ENCODE measurements around the gene EPHB3. TPM values are rescaled to one million over a fixed set of nuclear protein-coding genes. Genes with fewer than 3 reads are reported as not detected.
A peak's percentile ranks its signal among the peaks of the same experiment; 100 is the strongest.

EPHB3 gene
- total and polyA plus RNA-seq, 4 donors: 3.1 to 20.5 (median 7.7) TPM

DNA sequence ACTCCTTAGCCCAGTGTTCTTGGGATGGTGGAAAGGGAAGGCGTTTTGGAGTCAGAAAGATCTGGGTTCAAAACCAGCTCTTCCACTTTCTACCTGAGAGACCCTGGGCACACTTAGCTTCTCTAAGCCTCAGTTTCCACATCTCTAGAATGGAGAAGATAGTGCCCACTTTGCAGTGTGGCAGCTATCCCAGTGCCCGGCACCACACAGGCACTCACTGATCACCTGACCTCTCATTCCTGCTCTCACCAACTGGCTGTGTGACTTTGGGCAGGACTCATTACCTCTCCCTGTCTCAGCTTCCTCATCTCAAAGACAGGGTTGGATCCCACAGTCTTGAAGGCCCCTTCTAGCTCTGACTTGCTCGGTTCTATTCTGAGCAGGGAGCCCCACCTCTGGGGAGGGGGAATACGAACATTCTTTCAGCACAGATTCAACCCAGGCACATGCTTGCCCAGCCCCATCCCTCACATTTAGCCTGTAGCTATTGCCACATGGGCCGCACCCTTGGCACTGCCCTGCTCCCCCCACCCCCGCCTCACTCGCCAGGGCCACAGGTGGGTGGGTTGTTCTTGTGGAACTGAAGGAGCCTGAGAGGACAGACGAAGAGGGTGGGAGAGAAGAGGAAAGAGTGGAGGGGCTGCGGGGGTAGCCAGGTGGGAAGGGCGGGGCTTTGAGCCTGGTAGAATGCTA lies 39.2 kb downstream of the EPHB3 start:
- Histone ChIP-seq H3K4me3 (no peak overlapping the region), H3K4me1 (ENCODE audit: control insufficient read depth in 5 of 5, insufficient read depth in 5 of 5, low read length in 5 of 5) (peaks cover 0 to 31% (median 8%) of the 10 kb centered on the region in 5 donors), H3K9me3 (ENCODE audit: control insufficient read depth in 4 of 4, insufficient read depth in 3 of 4, low read length in 3 of 4) (no peaks in the 10 kb centered on the region), H3K27me3 (ENCODE audit: control insufficient read depth in 3 of 3, insufficient read depth in 3 of 3, low read length in 2 of 3) (peaks cover 0 to 3% (median 0%) of the 10 kb centered on the region in 3 donors), H3K27ac (ENCODE audit: low read depth in 1 of 2, low read length in 1 of 2) (no peak overlapping the region), H3K9ac (ENCODE audit: insufficient read depth in 1 of 2, low read length in 2 of 2) (peak overlapping the region in 1 of 2 donors; percentile 0), H3K36me3 (ENCODE audit: control insufficient read depth in 4 of 4, insufficient read depth in 4 of 4, low read length in 4 of 4) (no peaks in the 10 kb centered on the region)
- DNase-seq: no peak
- TF ChIP-seq, protein P1, sequence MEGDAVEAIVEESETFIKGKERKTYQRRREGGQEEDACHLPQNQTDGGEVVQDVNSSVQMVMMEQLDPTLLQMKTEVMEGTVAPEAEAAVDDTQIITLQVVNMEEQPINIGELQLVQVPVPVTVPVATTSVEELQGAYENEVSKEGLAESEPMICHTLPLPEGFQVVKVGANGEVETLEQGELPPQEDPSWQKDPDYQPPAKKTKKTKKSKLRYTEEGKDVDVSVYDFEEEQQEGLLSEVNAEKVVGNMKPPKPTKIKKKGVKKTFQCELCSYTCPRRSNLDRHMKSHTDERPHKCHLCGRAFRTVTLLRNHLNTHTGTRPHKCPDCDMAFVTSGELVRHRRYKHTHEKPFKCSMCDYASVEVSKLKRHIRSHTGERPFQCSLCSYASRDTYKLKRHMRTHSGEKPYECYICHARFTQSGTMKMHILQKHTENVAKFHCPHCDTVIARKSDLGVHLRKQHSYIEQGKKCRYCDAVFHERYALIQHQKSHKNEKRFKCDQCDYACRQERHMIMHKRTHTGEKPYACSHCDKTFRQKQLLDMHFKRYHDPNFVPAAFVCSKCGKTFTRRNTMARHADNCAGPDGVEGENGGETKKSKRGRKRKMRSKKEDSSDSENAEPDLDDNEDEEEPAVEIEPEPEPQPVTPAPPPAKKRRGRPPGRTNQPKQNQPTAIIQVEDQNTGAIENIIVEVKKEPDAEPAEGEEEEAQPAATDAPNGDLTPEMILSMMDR (IDR thresholded peaks at IDR 0.05; ENCODE audit: control extremely low read depth, extremely low read depth): no peak
- ATAC-seq (ENCODE audit: insufficient read depth, low FRiP score): no peak
- WGBS, 2 donors: 67 to 70% methylated on average over 10 of the region's 10 CpGs

DNA sequence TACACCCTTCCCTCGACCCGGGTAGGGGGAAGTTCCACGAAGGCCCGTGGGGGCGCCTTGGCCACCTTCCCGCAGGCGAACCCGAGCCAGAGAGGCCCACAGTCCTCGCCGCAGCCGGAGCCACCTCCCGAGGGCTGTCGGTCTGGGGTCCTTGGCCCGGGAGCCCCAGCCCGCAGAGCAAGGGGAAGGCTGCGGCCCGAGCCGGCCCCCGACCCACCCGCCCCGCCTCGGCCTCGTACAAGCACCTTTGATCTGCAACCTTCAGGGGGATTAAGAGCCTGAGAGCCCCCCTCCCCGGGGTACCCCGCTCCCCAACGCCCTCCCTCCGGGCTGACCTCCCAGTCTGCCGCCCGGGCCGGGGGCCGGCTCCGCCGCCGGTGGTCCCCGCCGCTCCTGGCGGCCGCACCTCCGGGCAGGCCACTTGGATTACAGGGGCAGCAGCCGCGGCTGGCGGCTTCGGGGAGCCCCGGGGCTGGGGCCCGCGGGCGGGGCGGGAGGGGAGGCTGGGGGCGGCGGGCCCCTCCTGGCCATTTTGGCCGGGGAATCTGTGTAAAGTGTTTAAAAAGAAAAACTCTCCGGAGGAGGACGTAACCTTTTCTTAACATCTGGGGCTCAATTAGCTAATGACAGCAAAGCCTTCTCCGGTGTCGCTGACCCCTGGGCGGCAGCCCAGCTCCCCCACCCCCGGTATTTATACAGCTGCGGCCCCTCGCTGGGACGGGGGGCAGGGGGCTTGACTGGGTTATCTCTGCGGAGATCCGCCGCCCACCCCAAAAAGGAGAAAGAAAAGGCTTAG lies 40.2 kb downstream of the EPHB3 start:
- Histone ChIP-seq H3K4me3 (no peak overlapping the region), H3K27me3 (ENCODE audit: control insufficient read depth in 3 of 3, insufficient read depth in 3 of 3, low read length in 2 of 3) (peaks cover 0 to 3% (median 0%) of the 10 kb centered on the region in 3 donors), H3K9ac (ENCODE audit: insufficient read depth in 1 of 2, low read length in 2 of 2) (peak overlapping the region in 1 of 2 donors; percentile 0), H3K4me1 (ENCODE audit: control insufficient read depth in 5 of 5, insufficient read depth in 5 of 5, low read length in 5 of 5) (peaks cover 0 to 31% (median 8%) of the 10 kb centered on the region in 5 donors), H3K9me3 (ENCODE audit: control insufficient read depth in 4 of 4, insufficient read depth in 3 of 4, low read length in 3 of 4) (no peaks in the 10 kb centered on the region), H3K36me3 (ENCODE audit: control insufficient read depth in 4 of 4, insufficient read depth in 4 of 4, low read length in 4 of 4) (no peaks in the 10 kb centered on the region), H3K27ac (ENCODE audit: low read depth in 1 of 2, low read length in 1 of 2) (no peak overlapping the region)
- ATAC-seq (ENCODE audit: insufficient read depth, low FRiP score): no peak
- 4 to 11% methylated on average over 50 to 63 of the region's 63 CpGs for WGBS, 2 donors
- TF ChIP-seq, protein P1 (IDR thresholded peaks at IDR 0.05; ENCODE audit: control extremely low read depth, extremely low read depth): no peak
- peak in 1 of 3 donors; percentile 45 for DNase-seq

DNA sequence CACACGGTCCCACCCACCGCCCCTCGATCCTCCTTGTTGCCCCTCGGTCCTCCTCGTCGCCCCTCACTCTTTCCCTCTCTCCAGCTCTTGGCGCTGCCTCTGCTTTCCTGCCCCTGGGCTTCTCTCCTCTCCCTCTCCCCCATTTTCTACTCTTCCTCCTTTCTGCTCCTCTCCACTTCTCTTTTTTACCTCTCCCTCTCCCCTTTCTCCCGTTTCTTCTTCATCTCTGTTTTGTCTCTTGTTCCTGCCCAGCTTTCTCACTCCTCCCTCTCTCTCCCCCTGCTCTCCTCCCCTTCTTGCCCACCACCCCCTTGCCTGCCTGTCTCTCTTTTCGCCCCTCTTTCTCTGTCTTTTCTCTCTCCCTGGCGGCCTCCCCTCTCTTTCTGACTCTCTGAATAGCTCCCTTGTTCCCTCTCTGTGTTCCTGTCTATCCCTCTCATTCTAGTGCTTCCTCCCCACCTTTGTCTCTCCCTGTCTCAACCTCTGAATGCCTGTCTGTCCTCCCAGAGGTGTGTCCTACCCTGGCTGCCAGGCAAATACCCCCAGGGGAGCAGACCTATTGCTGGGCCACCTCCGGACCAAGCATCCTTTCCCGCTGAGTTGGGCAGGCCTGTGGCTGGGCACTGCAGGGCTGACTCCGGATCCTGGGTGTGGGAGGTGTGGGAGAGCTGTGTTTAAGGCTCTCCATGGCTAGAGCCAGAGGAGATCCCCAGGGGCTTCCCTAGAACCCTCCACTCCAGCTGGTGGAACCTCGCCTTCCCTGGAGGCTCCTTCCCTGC lies 41.0 kb downstream of the EPHB3 start:
- no peak for ATAC-seq (ENCODE audit: insufficient read depth, low FRiP score)
- no peak overlapping the region for H3K27ac ChIP-seq (ENCODE audit: low read depth in 1 of 2, low read length in 1 of 2)
- peak overlapping the region in 1 of 2 donors; percentile 32 for H3K9ac ChIP-seq (ENCODE audit: insufficient read depth in 1 of 2, low read length in 2 of 2)
- peaks cover 0 to 31% (median 8%) of the 10 kb centered on the region in 5 donors for H3K4me1 ChIP-seq (ENCODE audit: control insufficient read depth in 5 of 5, insufficient read depth in 5 of 5, low read length in 5 of 5)
- DNase-seq: peak in 2 of 3 donors; percentile 48 to 51
- TF ChIP-seq, protein P1 (IDR thresholded peaks at IDR 0.05; ENCODE audit: control extremely low read depth, extremely low read depth): no peak
- WGBS, 2 donors: 40 to 41% methylated on average over 14 of the region's 14 CpGs
- H3K27me3 ChIP-seq (ENCODE audit: control insufficient read depth in 3 of 3, insufficient read depth in 3 of 3, low read length in 2 of 3): peaks cover 0 to 3% (median 0%) of the 10 kb centered on the region in 3 donors
- H3K36me3 ChIP-seq (ENCODE audit: control insufficient read depth in 4 of 4, insufficient read depth in 4 of 4, low read length in 4 of 4): no peaks in the 10 kb centered on the region
- H3K9me3 ChIP-seq (ENCODE audit: control insufficient read depth in 4 of 4, insufficient read depth in 3 of 4, low read length in 3 of 4): no peaks in the 10 kb centered on the region
- H3K4me3 ChIP-seq: no peak overlapping the region
